GM21381 (cell line): Measurements from ENCODE around the gene IDS.
"Not testable (repeated sequence)": the region's sequence is repeated elsewhere in the genome, so short reads cannot be mapped to it uniquely, and the experiment has no call there.

Experiments
- ATAC-seq: cut with Tn5 transposase; IDR thresholded peaks from one replicate; pipeline ENCODE4 v1.9.1; 2021; ENCODE audit warnings: mild to moderate bottlenecking, moderate library complexity; ENCODE audit not compliant: unreplicated experiment

The IDS gene

DNA sequence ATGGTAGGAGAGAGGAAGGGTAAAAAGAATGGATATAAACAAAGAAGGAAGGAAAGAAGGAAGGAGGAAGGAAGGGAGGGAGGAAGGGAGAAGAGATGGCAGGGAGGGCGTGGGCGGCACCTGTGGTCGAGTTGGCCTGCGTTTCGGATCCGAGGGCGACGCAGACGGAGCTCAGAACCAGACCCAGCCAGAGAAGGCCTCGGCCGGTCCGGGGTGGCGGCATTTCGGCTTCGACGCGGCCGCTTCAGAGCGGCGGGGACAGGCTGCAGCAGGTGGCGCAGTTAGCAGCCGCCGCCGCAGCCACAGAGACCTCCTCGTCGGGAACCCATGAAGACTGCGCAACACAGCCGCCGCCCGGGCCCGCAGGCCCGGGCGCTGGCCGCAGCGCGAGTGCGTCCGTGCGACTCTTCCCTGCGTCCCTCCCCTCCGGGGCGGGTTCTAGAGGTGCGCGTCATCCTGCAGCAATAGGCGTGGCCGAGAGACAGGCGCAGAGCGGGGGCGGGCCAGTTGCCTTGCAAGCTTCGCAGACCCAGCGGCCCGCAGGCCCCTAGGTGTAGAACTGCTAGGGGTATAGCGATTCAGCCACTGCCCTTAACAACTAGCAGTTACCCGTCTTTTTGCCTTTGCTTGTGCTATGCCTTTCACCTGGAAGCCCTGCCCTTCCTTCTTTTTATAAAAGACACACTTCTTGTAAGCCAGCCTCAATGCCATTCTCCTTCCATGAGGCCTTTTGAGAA lies at the start of gene IDS:
Gene IDS (minus strand): TSS at position 392 of the 737 bp plus-strand sequence. CDS start 169 bp downstream, at position 223.
- peak; percentile 72 for ATAC-seq

GRCh38 chrX:149551939-149552248 lies 46.8 kb upstream of the IDS start:
- ATAC-seq: not testable (repeated sequence)

- ATAC-seq: peak; percentile 38
Observed at GRCh38 chrX:149551245-149551938, 46.3 kb upstream of the IDS start.

GRCh38 chrX:149550454-149550853 lies 45.3 kb upstream of the IDS start:
- not testable (repeated sequence) for ATAC-seq

DNA sequence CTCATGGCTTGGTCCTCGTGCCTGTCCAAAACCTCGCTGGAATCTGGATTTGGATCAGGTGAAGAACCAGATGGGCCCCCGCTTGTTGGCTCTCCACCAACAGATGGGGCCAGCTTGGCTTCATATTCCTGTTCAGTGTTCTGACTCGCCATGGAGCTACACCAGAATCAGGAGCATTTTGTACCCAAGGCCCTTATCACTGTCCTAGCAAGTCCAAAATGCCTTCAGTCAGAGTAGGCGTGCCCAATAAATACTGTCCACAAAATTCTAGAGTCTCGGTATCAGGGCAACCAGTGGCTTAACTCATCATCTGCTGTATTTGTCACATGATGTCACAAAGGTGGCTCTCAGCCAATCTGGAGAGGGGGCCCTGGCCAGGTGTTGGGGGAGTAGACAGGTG lies 44.6 kb upstream of the IDS start, which contains the start of gene HSFX3:
Gene HSFX3 (minus strand): TSS at position 224 of the 400 bp plus-strand sequence. CDS start 72 bp downstream, at position 152.
- ATAC-seq: not testable (repeated sequence)

GRCh38 chrX:149547782-149548181 lies 42.7 kb upstream of the IDS start:
- ATAC-seq: not testable (repeated sequence)

GRCh38 chrX:149546962-149547361 lies 41.9 kb upstream of the IDS start:
- not testable (repeated sequence) for ATAC-seq

GRCh38 chrX:149545545-149546543 lies 40.7 kb upstream of the IDS start:
- ATAC-seq: not testable (repeated sequence)

DNA sequence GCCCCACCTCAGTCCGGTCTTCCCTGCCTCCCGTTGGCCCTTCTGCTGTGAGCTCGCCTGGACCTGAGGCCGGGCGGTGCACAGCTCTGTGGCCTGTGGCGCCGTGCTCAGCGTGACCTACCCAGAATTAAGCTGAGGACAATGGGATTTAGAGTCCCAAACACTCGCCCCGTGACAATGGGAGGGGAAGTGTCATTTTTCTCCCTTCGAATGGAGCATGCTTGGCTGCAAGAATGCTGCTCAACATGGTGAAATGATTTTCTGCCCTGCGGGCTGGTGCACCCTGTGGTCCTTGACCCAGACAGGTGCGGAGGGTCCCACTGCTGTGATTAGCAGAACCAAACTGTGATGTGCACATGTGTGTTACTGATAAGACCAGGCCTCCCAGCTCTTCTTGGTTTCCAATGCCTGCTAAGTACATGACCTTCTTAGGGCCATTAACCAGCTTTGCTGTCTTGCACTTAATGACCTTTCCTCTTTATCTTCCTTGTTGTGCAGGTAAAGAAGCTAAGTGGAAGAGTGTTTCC lies 36.5 kb upstream of the IDS start:
- ATAC-seq: no peak

GRCh38 chrX:149540621-149541520 lies 35.8 kb upstream of the IDS start, which contains the start of gene EOLA1:
EOLA1 (plus strand) TSS chrX:149541012; CDS start chrX:149545631, 4,619 bp downstream.
- ATAC-seq: peak; percentile 74

DNA sequence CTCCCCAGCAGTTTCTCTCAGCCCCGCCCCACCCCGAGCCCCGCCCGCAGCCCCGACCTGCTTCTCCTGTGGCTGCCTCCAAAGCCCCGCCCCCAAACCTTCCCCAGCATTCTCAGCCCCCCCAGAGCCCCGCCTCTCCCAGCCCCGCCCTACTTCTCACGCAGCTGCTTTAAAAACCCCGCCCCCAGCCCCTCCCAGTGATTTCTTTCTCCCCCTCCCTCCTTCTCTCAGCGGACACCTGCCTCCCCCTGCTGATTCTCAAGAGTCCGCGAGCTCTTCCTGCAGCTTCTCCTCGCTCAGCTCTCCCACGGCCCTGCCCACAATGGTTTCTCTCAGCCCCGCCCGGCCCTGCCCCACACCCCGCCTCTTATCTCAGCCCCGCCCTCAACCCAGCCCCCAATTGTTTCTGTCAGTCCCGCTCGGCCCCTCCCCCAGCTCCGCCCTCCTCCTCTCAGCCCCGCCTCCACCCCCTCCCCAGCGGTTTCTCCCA lies 35.1 kb upstream of the IDS start:
- peak; percentile 30 for ATAC-seq

DNA sequence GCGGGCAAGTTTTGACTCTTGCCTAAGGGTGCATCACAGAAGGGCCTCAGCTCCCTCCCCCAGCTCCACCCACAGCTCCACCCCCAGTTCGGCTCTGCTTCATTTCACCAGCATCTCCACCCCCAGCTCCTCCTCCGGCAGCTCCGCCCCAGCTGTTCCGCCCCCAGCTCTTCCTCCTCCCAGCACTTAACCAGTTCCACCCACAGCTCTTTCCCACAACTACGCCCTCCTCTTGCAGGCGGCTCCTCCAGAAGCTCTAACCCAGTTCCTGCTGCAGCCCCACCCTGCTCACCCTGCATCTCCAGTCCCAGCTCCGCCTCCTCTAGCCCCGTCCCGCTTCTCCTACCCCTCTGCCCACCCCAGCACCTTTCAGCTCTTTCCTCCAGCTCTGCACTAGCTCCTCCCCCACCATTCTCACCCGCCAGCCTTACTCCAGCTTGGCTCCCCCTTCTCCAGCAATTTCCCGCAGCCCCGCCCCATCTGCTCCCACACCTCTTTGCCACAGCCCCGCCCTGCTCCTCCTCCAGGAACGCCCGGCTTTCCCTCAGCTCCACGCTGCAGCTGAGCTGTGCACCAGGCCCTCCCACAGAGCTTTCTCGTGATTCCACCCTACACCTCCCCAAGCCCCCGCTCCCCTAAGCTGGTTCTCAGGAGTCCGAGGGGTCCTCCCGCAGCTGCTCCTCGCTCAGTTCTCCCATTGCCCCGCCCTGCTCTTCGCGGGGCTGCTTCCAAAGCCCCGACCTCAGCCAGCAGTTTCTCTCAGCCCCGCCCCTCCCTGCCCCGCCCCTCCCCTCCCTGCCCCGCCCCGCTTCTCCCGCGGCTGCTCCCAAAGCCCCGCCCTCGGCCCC lies 34.4 kb upstream of the IDS start:
- ATAC-seq: peak; percentile 48

- not testable (repeated sequence) for ATAC-seq
Observed at GRCh38 chrX:149537474-149537873, 32.4 kb upstream of the IDS start.

DNA sequence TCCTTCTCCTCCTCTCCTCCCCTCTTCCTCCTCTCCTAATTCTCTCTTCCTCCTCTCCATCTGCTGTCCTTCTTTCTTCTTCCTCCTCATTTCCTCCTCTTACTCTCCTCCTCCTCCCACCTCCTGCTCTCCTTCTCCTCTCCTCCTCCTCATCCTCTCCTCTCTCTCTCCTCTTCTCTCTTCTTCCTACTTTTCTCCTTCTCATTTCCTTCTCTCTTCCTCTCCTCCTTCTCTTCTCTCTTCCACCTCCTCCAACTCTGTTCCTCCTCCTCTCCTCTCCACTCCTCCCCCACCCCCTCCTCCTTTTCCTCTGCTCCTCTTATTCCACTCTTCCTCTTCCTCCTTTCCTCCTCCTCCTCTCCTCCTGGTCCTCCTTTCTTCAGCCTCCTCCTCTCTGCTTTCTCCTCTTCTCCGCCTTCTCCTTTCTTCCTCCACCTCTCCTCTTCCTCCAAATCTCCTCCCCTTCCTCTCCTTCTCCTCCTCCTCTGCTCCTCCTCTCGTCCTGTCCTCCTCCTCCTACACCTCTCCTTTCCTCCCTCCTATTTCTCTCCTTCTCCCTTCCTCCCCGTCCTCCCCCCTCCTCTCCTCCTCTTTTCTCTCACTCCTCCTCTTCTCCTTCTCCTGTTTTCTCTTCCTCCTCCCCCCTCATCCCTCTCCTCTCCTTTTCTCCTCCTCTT lies 30.0 kb upstream of the IDS start:
- ATAC-seq: not testable (repeated sequence)

DNA sequence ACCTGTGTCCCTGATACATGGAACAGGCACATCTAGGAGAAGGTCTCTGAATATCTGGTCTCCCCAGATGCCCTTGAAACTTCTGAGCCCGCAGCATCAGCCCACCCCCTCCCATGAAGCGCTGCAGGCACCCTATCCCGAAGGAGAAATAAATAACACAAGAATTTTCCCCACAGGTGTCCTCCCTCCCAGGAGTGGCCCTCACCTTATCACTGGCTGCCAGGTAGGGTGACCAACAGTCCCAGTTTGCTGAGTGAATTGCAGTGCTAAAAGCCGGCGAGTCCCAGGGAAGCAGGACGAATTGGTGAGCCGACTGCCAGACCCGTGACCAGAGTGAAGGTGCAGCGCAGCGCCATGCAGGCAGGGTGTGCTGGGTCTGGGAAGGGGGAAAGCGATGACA lies 28.9 kb upstream of the IDS start:
- not testable (repeated sequence) for ATAC-seq

DNA sequence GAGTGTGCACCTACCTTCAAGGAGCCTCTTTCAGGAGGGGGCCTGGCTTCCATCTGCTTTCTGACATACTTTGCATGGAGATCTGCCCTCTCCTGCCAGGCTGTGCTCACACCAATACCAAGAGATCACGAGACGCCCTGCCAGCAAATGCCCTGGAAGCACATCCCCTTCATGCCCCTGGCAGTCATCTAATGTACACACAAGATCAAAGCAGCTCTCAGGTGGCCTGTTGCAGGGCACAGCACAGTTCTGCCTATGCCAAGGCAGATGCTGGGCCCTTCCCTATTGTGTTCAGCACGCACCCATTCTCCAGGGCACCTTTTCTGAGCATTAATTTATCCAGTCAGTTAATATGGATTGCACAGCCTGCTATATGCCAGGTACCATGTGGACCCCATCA lies 27.8 kb upstream of the IDS start:
- ATAC-seq: not testable (repeated sequence)

GRCh38 chrX:149531599-149531998 lies 26.5 kb upstream of the IDS start:
- peak; percentile 52 for ATAC-seq

- ATAC-seq: no peak
Observed at GRCh38 chrX:149528381-149528780, 23.3 kb upstream of the IDS start.
